HG03135 (cell line): Measurements from ENCODE around the gene TSPAN17.
"Not testable (repeated sequence)": the region's sequence is repeated elsewhere in the genome, so short reads cannot be mapped to it uniquely, and the experiment has no call there.

Experiments used
- ATAC-seq: cut with Tn5 transposase; IDR thresholded peaks from one replicate; pipeline ENCODE4 v1.9.1; 2021; ENCODE audit warnings: mild to moderate bottlenecking, moderate library complexity; ENCODE audit not compliant: unreplicated experiment

Gene TSPAN17

GRCh38 chr5:176647030-176647842, at the start of gene TSPAN17:
Gene TSPAN17, plus strand, starts transcription at chr5:176647484. Its CDS starts 132 bp downstream, at chr5:176647616.
- peak; percentile 92 for ATAC-seq

GRCh38 chr5:176599749-176600430, 47.4 kb upstream of the TSPAN17 start:
- ATAC-seq: not testable (repeated sequence)

- ATAC-seq: no peak
Observed at GRCh38 chr5:176601901-176602482, 45.3 kb upstream of the TSPAN17 start.

- no peak for ATAC-seq
Observed at GRCh38 chr5:176603091-176603490, 44.2 kb upstream of the TSPAN17 start.

GRCh38 chr5:176606032-176606431, 41.3 kb upstream of the TSPAN17 start:
- ATAC-seq: no peak

GRCh38 chr5:176606875-176607274, 40.4 kb upstream of the TSPAN17 start:
- no peak for ATAC-seq

GRCh38 chr5:176608142-176608705, 39.1 kb upstream of the TSPAN17 start:
- no peak for ATAC-seq

GRCh38 chr5:176608937-176609723, 38.2 kb upstream of the TSPAN17 start:
- ATAC-seq: peak; percentile 21

- peak; percentile 55 for ATAC-seq
Observed at GRCh38 chr5:176609724-176610434, 37.4 kb upstream of the TSPAN17 start, which contains the start of gene GPRIN1. Gene GPRIN1, minus strand, starts transcription at chr5:176610156. Its CDS starts 10,322 bp downstream, at chr5:176599834.

GRCh38 chr5:176610435-176610773, 36.9 kb upstream of the TSPAN17 start:
- peak; percentile 13 for ATAC-seq

GRCh38 chr5:176611435-176611834, 35.8 kb upstream of the TSPAN17 start:
- no peak for ATAC-seq

- no peak for ATAC-seq
Observed at GRCh38 chr5:176612008-176612407, 35.3 kb upstream of the TSPAN17 start.

- no peak for ATAC-seq
Observed at GRCh38 chr5:176612855-176613254, 34.4 kb upstream of the TSPAN17 start.

GRCh38 chr5:176614805-176615478, 32.3 kb upstream of the TSPAN17 start:
- ATAC-seq: no peak

GRCh38 chr5:176616511-176616910, 30.8 kb upstream of the TSPAN17 start:
- no peak for ATAC-seq

GRCh38 chr5:176618783-176619182, 28.5 kb upstream of the TSPAN17 start:
- ATAC-seq: no peak

GRCh38 chr5:176619203-176619568, 28.1 kb upstream of the TSPAN17 start:
- ATAC-seq: peak; percentile 68

GRCh38 chr5:176619569-176620332, 27.5 kb upstream of the TSPAN17 start:
- no peak for ATAC-seq
